ENCODE measurements around the gene ZNF451. TPM values are rescaled to one million over a fixed set of nuclear protein-coding genes. Genes with fewer than 3 reads are reported as not detected.

Gene ZNF451
- polyA plus RNA-seq, 1 of the 3 experiments (the other 2 are of a cell fraction) = 8.5 TPM

DNA sequence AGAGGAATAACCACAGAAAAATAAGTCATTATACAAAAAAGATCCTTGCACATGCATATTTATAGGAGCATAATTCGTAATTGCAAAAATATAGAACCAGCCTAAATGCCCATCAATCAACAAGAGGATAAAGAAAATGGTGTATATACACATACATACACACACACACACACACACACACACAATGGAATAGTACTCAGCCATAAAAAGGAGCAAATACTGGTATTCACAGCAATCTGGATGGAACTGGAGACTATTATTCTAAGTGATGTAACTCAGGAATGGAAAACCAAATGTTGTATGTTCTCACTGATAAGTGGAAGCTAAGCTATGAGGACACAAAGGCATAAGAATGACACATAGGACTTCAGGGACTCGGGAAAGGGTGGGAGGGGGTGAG lies 45.4 kb upstream of the ZNF451 start:
- Histone ChIP-seq H2AFZ (ENCODE audit: low read depth) (no peak overlapping the region), H3K9ac (no peak overlapping the region), H3F3A (replicated peaks; ENCODE audit: insufficient read depth) (peaks cover 10% of the 10 kb centered on the region), H3K36me3 (replicated peaks in 1 of 2; ENCODE audit: control insufficient read depth in 1 of 2, insufficient read depth in 2 of 2, low read length in 1 of 2) (peaks cover 11 to 13% of the 10 kb centered on the region in 2 experiments), H3K27ac (ENCODE audit: low read depth in 2 of 2, low read length in 1 of 2) (no peak overlapping the region), H3K4me2 (no peak overlapping the region), H3K9me3 (no peaks in the 10 kb centered on the region; the same call in 1 of the 2 replicates), H3K4me3 (ENCODE audit: low read depth in 2 of 2, low read length in 1 of 2) (no peak overlapping the region), H3K4me1 (ENCODE audit: control insufficient read depth in 1 of 2, insufficient read depth in 2 of 2, low read depth in 1 of 2, low read length in 1 of 2) (peaks cover 0 to 12% of the 10 kb centered on the region in 2 experiments; a peak in 2 of 4 replicates), H3K79me2 (ENCODE audit: insufficient read depth) (peaks cover 19% of the 10 kb centered on the region), H3K27me3 (ENCODE audit: insufficient read depth) (no peaks in the 10 kb centered on the region), H3K9me2 (no peaks in the 10 kb centered on the region), H4K20me1 (ENCODE audit: insufficient read depth) (peaks cover 2% of the 10 kb centered on the region; the same call in 1 of the 2 replicates)
- no peak for DNase-seq
- TF ChIP-seq, protein P1, sequence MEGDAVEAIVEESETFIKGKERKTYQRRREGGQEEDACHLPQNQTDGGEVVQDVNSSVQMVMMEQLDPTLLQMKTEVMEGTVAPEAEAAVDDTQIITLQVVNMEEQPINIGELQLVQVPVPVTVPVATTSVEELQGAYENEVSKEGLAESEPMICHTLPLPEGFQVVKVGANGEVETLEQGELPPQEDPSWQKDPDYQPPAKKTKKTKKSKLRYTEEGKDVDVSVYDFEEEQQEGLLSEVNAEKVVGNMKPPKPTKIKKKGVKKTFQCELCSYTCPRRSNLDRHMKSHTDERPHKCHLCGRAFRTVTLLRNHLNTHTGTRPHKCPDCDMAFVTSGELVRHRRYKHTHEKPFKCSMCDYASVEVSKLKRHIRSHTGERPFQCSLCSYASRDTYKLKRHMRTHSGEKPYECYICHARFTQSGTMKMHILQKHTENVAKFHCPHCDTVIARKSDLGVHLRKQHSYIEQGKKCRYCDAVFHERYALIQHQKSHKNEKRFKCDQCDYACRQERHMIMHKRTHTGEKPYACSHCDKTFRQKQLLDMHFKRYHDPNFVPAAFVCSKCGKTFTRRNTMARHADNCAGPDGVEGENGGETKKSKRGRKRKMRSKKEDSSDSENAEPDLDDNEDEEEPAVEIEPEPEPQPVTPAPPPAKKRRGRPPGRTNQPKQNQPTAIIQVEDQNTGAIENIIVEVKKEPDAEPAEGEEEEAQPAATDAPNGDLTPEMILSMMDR (IDR thresholded peaks at IDR 0.05) = no peak
- TF ChIP-seq SIN3A (IDR thresholded peaks at IDR 0.05; ENCODE audit: borderline replicate concordance, low read depth, low read length) (no peak), RCOR1 (IDR thresholded peaks at IDR 0.05; ENCODE audit: low read length) (no peak), FOSL2 (IDR thresholded peaks at IDR 0.05; ENCODE audit: borderline replicate concordance, low read depth) (no peak), FOXJ3 (CRISPR knock-in tag; IDR thresholded peaks at IDR 0.05) (no peak), YY1 (IDR thresholded peaks at IDR 0.05; ENCODE audit: low read depth) (no peak), RAD21 (IDR thresholded peaks at IDR 0.05; ENCODE audit: low read length) (no peak), ZBTB33 (IDR thresholded peaks at IDR 0.05; ENCODE audit: borderline replicate concordance, low read depth) (no peak), EP300 (IDR thresholded peaks at IDR 0.05; ENCODE audit: borderline replicate concordance in 1 of 2, low read depth in 1 of 2, low read length in 1 of 2) (no peak), ELF1 (IDR thresholded peaks at IDR 0.05) (no peak), TCF12 (IDR thresholded peaks at IDR 0.05) (no peak), RXRA (IDR thresholded peaks at IDR 0.05; ENCODE audit: borderline replicate concordance, low read depth) (no peak), GABPA (IDR thresholded peaks at IDR 0.05; ENCODE audit: low read depth) (no peak)
- TF ChIP-seq, protein P2, sequence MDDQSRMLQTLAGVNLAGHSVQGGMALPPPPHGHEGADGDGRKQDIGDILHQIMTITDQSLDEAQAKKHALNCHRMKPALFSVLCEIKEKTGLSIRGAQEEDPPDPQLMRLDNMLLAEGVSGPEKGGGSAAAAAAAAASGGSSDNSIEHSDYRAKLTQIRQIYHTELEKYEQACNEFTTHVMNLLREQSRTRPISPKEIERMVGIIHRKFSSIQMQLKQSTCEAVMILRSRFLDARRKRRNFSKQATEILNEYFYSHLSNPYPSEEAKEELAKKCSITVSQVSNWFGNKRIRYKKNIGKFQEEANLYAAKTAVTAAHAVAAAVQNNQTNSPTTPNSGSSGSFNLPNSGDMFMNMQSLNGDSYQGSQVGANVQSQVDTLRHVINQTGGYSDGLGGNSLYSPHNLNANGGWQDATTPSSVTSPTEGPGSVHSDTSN (IDR thresholded peaks at IDR 0.05) = no peak
- TF ChIP-seq, protein P3, sequence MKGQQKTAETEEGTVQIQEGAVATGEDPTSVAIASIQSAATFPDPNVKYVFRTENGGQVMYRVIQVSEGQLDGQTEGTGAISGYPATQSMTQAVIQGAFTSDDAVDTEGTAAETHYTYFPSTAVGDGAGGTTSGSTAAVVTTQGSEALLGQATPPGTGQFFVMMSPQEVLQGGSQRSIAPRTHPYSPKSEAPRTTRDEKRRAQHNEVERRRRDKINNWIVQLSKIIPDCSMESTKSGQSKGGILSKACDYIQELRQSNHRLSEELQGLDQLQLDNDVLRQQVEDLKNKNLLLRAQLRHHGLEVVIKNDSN (IDR thresholded peaks at IDR 0.05; ENCODE audit: borderline replicate concordance, low read depth) = no peak
- TF ChIP-seq, protein P4, sequence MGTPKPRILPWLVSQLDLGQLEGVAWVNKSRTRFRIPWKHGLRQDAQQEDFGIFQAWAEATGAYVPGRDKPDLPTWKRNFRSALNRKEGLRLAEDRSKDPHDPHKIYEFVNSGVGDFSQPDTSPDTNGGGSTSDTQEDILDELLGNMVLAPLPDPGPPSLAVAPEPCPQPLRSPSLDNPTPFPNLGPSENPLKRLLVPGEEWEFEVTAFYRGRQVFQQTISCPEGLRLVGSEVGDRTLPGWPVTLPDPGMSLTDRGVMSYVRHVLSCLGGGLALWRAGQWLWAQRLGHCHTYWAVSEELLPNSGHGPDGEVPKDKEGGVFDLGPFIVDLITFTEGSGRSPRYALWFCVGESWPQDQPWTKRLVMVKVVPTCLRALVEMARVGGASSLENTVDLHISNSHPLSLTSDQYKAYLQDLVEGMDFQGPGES (IDR thresholded peaks at IDR 0.05; ENCODE audit: low read depth, low read length) = no peak
- ChIA-PET CTCF (no interaction called here), POLR2A (no interaction called here)
- 77% methylated on average over 2 of the region's 2 CpGs for WGBS (ENCODE audit: low lambda C conversion rate)
